GM06990 (cell line): ENCODE measurements around the gene CRAT.
A peak's percentile ranks its signal among the peaks of the same experiment; 100 is the strongest.

ENCODE experiments used
- DNase-seq: peaks from one replicate; pipeline ENCODE4 v3.0.0-alpha.2; 2011; ENCODE audit not compliant: insufficient read length; ENCODE audit errors: extremely low read depth
- H3K27me3 ChIP-seq: replicated peaks from 2 replicates; pipeline ENCODE4 v1.6.0; 2011; ENCODE audit warnings: low read length; ENCODE audit not compliant: control insufficient read depth, insufficient read depth
- H3K36me3 ChIP-seq: 2 replicates; pipeline ENCODE4 v1.5.1; 2011; ENCODE audit warnings: low read length; ENCODE audit not compliant: control insufficient read depth, insufficient read depth
- H3K4me3 ChIP-seq: replicated peaks from 2 replicates; pipeline ENCODE4 v1.5.1; 2011; ENCODE audit warnings: low read depth, mild to moderate bottlenecking, control low read depth, low read length
- TF ChIP-seq, protein P1 (sequence below): IDR thresholded peaks from 2 replicates; pipeline ENCODE4 v1.5.1; 2011; ENCODE audit warnings: low read length, control low read depth, mild to moderate bottlenecking, inconsistent platforms; ENCODE audit not compliant: insufficient read depth, poor library complexity, severe bottlenecking

The CRAT gene

DNA sequence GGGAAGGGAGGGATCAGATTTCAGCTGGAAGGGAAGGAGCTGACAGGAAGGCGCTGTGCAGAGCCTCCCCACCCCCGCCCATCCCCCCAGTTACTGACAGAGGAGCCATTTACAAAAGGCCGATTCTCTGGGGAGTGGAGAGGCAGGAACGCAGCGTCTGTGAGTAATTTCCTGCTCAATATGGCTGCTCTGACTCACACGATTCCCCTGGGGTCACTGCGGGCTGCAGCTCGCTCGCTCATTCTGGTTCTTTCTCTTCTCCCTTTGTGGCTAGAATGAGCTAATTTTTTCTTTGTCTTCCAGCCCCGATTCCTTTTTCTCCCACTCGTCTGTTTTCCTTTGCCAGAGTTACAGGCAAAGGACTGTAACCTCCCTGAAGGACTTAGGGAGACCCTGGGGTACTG lies 29.4 kb upstream of the CRAT start:
- Histone ChIP-seq H3K36me3 (peaks cover 22% of the 10 kb centered on the region), H3K4me3 (peak overlapping the region; percentile 52), H3K27me3 (no peaks in the 10 kb centered on the region)
- TF ChIP-seq, protein P1, sequence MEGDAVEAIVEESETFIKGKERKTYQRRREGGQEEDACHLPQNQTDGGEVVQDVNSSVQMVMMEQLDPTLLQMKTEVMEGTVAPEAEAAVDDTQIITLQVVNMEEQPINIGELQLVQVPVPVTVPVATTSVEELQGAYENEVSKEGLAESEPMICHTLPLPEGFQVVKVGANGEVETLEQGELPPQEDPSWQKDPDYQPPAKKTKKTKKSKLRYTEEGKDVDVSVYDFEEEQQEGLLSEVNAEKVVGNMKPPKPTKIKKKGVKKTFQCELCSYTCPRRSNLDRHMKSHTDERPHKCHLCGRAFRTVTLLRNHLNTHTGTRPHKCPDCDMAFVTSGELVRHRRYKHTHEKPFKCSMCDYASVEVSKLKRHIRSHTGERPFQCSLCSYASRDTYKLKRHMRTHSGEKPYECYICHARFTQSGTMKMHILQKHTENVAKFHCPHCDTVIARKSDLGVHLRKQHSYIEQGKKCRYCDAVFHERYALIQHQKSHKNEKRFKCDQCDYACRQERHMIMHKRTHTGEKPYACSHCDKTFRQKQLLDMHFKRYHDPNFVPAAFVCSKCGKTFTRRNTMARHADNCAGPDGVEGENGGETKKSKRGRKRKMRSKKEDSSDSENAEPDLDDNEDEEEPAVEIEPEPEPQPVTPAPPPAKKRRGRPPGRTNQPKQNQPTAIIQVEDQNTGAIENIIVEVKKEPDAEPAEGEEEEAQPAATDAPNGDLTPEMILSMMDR, result no peak
- DNase-seq, result peak; percentile 85

DNA sequence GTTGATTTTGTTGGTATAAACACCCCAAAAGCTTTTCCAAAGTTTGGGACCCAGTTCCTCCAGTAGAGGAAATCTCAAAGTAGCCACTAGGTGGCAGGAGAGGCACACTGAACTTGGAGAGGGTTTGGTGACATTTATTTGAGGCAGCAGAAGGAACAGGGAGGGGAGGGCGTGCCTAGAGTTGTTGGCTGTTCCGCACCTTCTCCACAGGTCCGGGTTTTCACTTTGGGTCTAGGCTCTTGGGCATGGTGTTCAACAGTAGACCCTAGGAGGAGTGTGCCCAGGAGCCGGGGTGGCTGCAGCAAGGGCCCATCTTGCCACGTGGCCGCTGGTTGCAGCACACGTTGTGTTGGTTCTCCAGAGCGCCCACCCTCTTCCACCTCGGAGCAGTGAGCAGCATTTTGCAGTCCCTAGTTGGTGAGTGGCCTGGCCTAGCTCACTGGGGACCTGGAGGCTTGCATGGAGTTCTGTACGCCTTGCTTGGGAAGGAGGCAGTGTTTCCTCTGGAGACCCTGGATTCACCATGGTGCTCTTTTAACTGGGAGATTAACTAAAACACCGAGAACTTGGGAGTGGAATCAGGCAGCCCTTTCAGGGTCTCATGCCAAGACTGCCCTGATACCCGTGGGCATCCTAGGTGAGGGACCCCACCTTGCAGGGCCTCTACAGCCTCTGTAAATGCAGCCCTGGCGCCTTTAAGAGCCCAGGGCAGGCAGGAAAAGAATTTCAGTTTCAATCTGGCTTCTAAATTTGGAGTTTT lies 28.8 kb upstream of the CRAT start:
- peak overlapping the region; percentile 52 for H3K4me3 ChIP-seq
- H3K36me3 ChIP-seq, result peaks cover 22% of the 10 kb centered on the region
- TF ChIP-seq, protein P1, result peak; percentile 84
- no peaks in the 10 kb centered on the region for H3K27me3 ChIP-seq
- DNase-seq, result peak; percentile 76

DNA sequence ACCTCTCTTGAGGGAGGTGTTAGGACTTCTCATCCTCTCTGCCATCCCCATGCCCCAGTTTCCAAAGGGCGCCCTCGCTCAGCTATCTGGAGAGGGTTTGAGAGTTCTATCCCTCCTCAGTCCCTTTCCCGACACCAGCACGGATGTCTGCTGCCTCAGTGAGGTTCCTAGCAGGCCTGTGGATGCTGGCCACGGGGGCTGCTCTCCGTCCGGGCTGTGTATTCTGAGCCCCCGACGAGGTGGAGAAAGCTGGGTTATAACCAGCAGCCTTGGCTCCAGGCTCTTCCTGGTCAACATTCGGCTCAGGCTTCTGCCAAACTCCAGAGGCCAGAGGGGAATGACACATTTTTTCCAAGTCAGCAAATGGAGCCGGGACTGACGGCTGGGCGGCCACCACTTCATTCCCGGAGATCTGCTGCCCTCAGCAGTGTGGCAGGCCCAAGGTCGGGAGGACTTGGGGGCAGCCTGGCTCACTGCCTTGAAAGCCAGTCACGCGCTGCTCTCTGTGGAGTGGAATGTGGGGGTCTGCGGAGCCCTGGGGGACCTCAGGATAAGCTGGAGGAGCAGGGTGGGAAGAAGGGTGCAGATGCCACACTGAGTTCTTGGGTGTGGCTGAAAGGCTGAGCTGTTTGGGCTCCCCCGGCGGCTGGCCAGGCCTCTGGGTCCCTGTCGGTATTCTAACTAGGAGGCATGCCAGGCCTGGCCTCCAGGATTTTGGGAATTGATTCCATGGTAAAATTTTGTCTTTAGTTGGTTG lies 28.1 kb upstream of the CRAT start:
- H3K4me3 ChIP-seq, result no peak overlapping the region
- DNase-seq, result no peak
- H3K27me3 ChIP-seq, result no peaks in the 10 kb centered on the region
- TF ChIP-seq, protein P1, result no peak
- H3K36me3 ChIP-seq, result peaks cover 20% of the 10 kb centered on the region

DNA sequence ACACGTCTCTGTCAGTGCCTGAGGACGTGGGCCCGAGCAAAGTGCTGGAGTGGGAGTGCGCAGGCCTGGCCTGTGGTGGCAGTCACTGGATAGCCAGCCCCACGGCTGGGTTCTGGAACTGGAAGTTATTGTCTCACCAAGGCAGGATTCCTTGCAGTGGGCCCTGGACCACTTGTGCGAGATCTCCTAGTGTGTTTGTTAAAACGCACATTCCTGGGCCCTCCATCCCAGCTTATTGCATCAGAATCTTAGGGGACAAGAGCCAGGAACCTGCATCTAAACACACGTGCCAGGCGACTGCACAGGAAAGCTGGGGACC lies 27.5 kb upstream of the CRAT start:
- Histone ChIP-seq H3K4me3 (no peak overlapping the region), H3K36me3 (peaks cover 21% of the 10 kb centered on the region), H3K27me3 (no peaks in the 10 kb centered on the region)
- TF ChIP-seq, protein P1, result no peak
- no peak for DNase-seq

DNA sequence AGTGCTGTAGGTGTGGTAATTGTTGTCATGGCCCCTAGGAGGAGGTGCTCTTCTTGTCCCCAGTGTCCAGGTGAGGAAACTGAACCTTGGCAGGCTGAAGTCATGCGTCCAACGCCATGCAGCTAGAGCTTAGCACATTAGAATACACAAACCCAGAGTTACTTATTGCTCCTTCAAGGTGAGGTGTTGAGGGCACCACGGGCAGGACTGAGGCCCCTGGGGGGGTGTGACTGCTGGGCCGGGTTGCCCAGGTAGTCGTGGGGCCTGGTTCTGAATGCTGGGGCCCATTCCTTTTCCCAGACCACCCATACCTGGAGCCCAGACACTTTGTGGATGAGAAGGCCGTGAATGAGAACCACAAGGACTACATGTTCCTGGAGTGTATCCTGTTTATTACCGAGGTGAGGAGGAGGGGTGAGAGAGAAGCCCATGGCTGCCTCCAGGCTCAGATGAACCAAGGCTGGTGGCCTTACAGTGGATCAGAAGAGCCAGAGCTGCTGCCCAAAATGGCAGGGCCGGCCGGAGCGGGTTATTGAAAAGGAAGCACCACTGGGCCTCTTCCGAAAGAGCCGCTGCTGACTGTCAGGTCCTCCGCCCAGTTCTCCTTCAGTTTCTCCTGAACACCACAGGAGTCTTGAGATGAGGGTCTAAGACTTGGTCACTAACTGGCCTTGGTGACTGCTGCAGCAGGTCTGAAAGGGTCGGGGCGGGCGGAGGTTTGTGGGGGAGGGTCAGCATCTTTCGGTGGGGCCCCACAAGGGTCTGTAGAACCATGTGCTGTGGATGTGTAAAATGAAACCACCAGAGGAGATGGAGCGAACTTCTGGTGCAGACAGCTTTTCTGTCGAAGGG lies 26.9 kb upstream of the CRAT start:
- H3K36me3 ChIP-seq, result peaks cover 22% of the 10 kb centered on the region
- no peak for DNase-seq
- no peaks in the 10 kb centered on the region for H3K27me3 ChIP-seq
- TF ChIP-seq, protein P1, result no peak
- no peak overlapping the region for H3K4me3 ChIP-seq
